Measurements from ENCODE around the gene CARF. TPM values are rescaled to one million over a fixed set of nuclear protein-coding genes. Genes with fewer than 3 reads are reported as not detected.
"Not testable (repeated sequence)": the region's sequence is repeated elsewhere in the genome, so short reads cannot be mapped to it uniquely, and the experiment has no call there.

The CARF gene
- total RNA-seq, 2 donors from 2014 or later: 14.3 to 15.8 TPM

- Histone ChIP-seq H3K27me3 (replicated peaks; ENCODE audit: insufficient read depth) (no peaks in the 10 kb centered on the region), H3K4me3 (no peak overlapping the region), H3K27ac (no peak overlapping the region), H3K36me3 (no peaks in the 10 kb centered on the region), H3K4me1 (replicated peaks) (no peaks in the 10 kb centered on the region), H3K9me3 (no peaks in the 10 kb centered on the region)
- no peak for DNase-seq (ENCODE audit: low spot score)
- WGBS: 94% methylated on average over 3 of the region's 3 CpGs
- TF ChIP-seq POLR2A (IDR thresholded peaks at IDR 0.05): no peak
- intact Hi-C loops (cut with DNase I): no loop called here
Observed at GRCh38 chr2:202938960-202939359, 26.9 kb downstream of the CARF start.

GRCh38 chr2:202941771-202942170 lies 29.7 kb downstream of the CARF start:
- WGBS: 97% methylated on average over 4 of the region's 4 CpGs
- Histone ChIP-seq H3K4me1 (replicated peaks) (no peaks in the 10 kb centered on the region), H3K9me3 (no peaks in the 10 kb centered on the region), H3K27ac (no peak overlapping the region), H3K36me3 (no peaks in the 10 kb centered on the region), H3K4me3 (no peak overlapping the region), H3K27me3 (replicated peaks; ENCODE audit: insufficient read depth) (no peaks in the 10 kb centered on the region)
- TF ChIP-seq POLR2AphosphoS5 (IDR thresholded peaks at IDR 0.05) (no peak), POLR2A (IDR thresholded peaks at IDR 0.05) (no peak), CTCF (IDR thresholded peaks at IDR 0.05) (no peak)
- intact Hi-C loops (cut with DNase I): no loop called here
- no peak for DNase-seq (ENCODE audit: low spot score)

- TF ChIP-seq POLR2A (IDR thresholded peaks at IDR 0.05): no peak
- no peak for TF ChIP-seq POLR2AphosphoS5 (IDR thresholded peaks at IDR 0.05)
- no peak for TF ChIP-seq CTCF (IDR thresholded peaks at IDR 0.05)
- Histone ChIP-seq H3K36me3 (no peaks in the 10 kb centered on the region), H3K27ac (no peak overlapping the region), H3K27me3 (replicated peaks; ENCODE audit: insufficient read depth) (no peaks in the 10 kb centered on the region), H3K4me3 (no peak overlapping the region), H3K4me1 (replicated peaks) (no peaks in the 10 kb centered on the region), H3K9me3 (no peaks in the 10 kb centered on the region)
- intact Hi-C loops (cut with DNase I): no loop called here
- 33% methylated on average over 1 of the region's 1 CpG for WGBS
- no peak for DNase-seq (ENCODE audit: low spot score)
Observed at GRCh38 chr2:202944408-202944807, 32.3 kb downstream of the CARF start.

GRCh38 chr2:202944816-202945215 lies 32.7 kb downstream of the CARF start:
- Histone ChIP-seq H3K4me1 (replicated peaks) (no peaks in the 10 kb centered on the region), H3K36me3 (no peaks in the 10 kb centered on the region), H3K9me3 (no peaks in the 10 kb centered on the region), H3K4me3 (no peak overlapping the region), H3K27ac (no peak overlapping the region), H3K27me3 (replicated peaks; ENCODE audit: insufficient read depth) (no peaks in the 10 kb centered on the region)
- intact Hi-C loops (cut with DNase I): no loop called here
- no peak for DNase-seq (ENCODE audit: low spot score)
- TF ChIP-seq CTCF (IDR thresholded peaks at IDR 0.05) (no peak), POLR2AphosphoS5 (IDR thresholded peaks at IDR 0.05) (no peak), POLR2A (IDR thresholded peaks at IDR 0.05) (no peak)
- WGBS: 85% methylated on average over 3 of the region's 3 CpGs

GRCh38 chr2:202945497-202945896 lies 33.4 kb downstream of the CARF start:
- Histone ChIP-seq H3K9me3 (no peaks in the 10 kb centered on the region), H3K27me3 (replicated peaks; ENCODE audit: insufficient read depth) (no peaks in the 10 kb centered on the region), H3K4me3 (no peak overlapping the region), H3K27ac (no peak overlapping the region), H3K4me1 (replicated peaks) (no peaks in the 10 kb centered on the region), H3K36me3 (no peaks in the 10 kb centered on the region)
- TF ChIP-seq POLR2AphosphoS5 (IDR thresholded peaks at IDR 0.05) (no peak), POLR2A (IDR thresholded peaks at IDR 0.05) (no peak), CTCF (IDR thresholded peaks at IDR 0.05) (no peak)
- DNase-seq (ENCODE audit: low spot score): no peak
- WGBS: 94% methylated on average over 2 of the region's 2 CpGs
- intact Hi-C loops (cut with DNase I): no loop called here

GRCh38 chr2:202949333-202949732 lies 37.3 kb downstream of the CARF start:
- H3K27ac ChIP-seq; H3K4me3 ChIP-seq; H3K4me1 ChIP-seq (replicated peaks); H3K27me3 ChIP-seq (replicated peaks; ENCODE audit: insufficient read depth); H3K36me3 ChIP-seq; intact Hi-C loops (cut with DNase I); DNase-seq (ENCODE audit: low spot score); H3K9me3 ChIP-seq: not testable (repeated sequence)
- 100% methylated on average over 3 of the region's 3 CpGs for whole genome bisulfite sequencing

Data from prostate gland (tissue), 2 donors.